Psoas muscle (tissue), 8 donors: ENCODE results near the gene LCNL1. TPM values are rescaled to one million over a fixed set of nuclear protein-coding genes. Genes with fewer than 3 reads are reported as not detected.

Experiments used
- ATAC-seq, 4 donors: fragments of 200-7000 bp; cut with Tn5 transposase; one replicate each; pipeline ENCODE4 v1.9.1; 2020; ENCODE audit warnings: moderate library complexity in 3 of 4, mild to moderate bottlenecking in 2 of 4
- DNase-seq, 2 donors: peaks; one replicate each; pipeline ENCODE4 v3.0.0-alpha.2; 2020
- H3K27ac ChIP-seq: fragments of 200-600 bp; one replicate; pipeline ENCODE4 v1.8.0; 2022
- H3K27me3 ChIP-seq, 3 donors: fragments of 200-600 bp in 1 of 3; one replicate each; pipeline versions ENCODE4 v1.6.1 to v1.8.0; 2013 to 2022; ENCODE audit warnings: low read length in 2 of 3, mild to moderate bottlenecking in 2 of 3, moderate library complexity in 1 of 3; ENCODE audit not compliant: insufficient read depth in 3 of 3
- H3K36me3 ChIP-seq, 2 donors: fragments of 200-600 bp in 1 of 2; one replicate each; pipeline versions ENCODE4 v1.6.1 to v1.8.0; 2013 to 2022; ENCODE audit warnings: low read depth in 1 of 2, mild to moderate bottlenecking in 1 of 2, moderate library complexity in 1 of 2; ENCODE audit not compliant: insufficient read depth in 1 of 2
- H3K4me1 ChIP-seq: fragments of 200-600 bp; one replicate; pipeline ENCODE4 v1.8.0; 2022
- H3K4me3 ChIP-seq: fragments of 200-600 bp; one replicate; pipeline ENCODE4 v1.8.0; 2022; ENCODE audit warnings: mild to moderate bottlenecking
- H3K9me3 ChIP-seq: fragments of 200-600 bp; one replicate; pipeline ENCODE4 v1.8.0; 2022
- WGBS, 3 donors: extraction: QIAGEN DNeasy Blood & Tissue Kit; methylation state at CpG; one replicate each; pipeline versions ENCODE4 v1.1.6 to v1.1.7; 2013; 5-methylcytosine and 5-hydroxymethylcytosine counted together
- intact Hi-C, 2 donors: fragments of 100-400 bp; cut with DNase I; formaldehyde crosslinking; loops; one replicate each; pipeline versions ENCODE4 v1.11.0 to v1.14.2; 2022
- polyA plus RNA-seq, 3 donors: library from polyadenylated mRNA; stranded (reverse); fragments of 200-250 nt; gene quantifications; one replicate each; pipeline ENCODE4 v1.2.3, GENCODE V29; 2013
- total RNA-seq, 4 donors: library from RNA; stranded (reverse); fragmentation: NEBNext Ultra II Directional in 2 of 4; extraction: Animal tissue kit (Norgen Biotek cat#: 25700) in 2 of 4; gene quantifications; one replicate each; pipeline versions ENCODE4 v1.2.1 to v1.2.4, GENCODE V29; 2021 to 2023
- TF ChIP-seq, protein P1 (sequence below): fragments of 200-600 bp; IDR thresholded peaks from one replicate; pipeline ENCODE4 v1.8.0; 2022; ENCODE audit warnings: antibody characterized with exemption
- donor health status: healthy with polysubstance abuse.
- donor health status: DM: no; HTN: no; CAD: no; lungs with moderate emphysema.
- donor health status: Bipolar disorder and iron deficiency.
- donor health status: healthy.
- donor health status: DM: yes; HTN: yes; CAD: no.
- donor health status: DM: no; HTN: no; CAD: no.
- donor health status: DM: no; HTN: no; CAD: no.
- donor health status: DM: yes; HTN: yes; CAD: no.

Gene LCNL1
- total and polyA plus RNA-seq, 7 donors, result 0.04 to 0.79 (median 0.14) TPM

DNA sequence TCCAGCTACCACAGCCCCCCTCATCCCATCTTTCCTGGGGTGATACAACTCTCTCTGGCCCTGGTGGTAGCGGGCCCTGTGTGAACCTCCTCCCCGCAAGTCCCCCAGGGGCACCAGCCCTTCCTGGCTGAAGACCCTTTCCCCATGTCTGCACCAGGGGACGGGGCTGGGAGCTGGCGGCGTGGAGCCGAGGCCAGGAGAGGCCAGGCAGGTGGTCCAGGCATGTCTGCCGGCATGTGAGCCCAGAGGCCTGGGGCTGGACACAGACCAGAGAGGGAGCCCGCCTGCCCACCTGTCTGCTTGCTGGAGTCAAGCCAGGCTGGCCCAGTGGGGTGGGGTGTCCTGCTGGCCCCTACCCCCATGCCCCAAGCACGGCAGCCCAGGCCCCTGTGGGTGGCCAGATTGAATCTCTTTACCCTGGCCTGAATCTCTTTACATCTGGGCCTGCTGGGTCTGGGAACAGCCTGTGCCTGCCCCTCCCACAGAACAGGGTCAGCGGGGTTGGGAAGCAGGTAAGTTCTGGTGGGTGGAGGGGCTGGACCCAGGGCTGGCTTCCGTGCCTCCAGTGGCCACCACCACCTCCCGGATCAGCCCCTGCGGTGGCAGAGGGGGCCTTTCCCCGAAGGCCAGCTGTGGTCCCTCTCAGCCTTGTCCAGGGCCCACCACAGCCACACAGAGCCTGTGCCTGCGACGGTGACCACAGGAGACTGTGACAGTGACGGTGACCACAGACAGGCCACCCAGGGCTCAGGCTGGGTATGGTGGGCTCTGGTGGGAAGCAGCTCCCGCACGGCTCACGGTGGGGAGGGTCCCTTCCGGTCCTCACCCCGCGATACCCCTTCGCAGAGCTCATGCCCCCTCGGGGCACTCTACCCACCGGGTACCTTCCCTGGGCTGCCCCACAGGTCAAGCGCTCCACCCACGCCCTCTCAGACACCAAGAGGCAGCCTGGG, 23.6 kb upstream of the LCNL1 start:
- WGBS, 3 donors, result 84 to 89% (median 84%) methylated on average over 28 of the region's 28 CpGs
- H3K4me3 ChIP-seq, result no peak overlapping the region
- H3K27me3 ChIP-seq, result peaks cover 0 to 5% (median 0%) of the 10 kb centered on the region in 3 donors
- no peaks in the 10 kb centered on the region for H3K36me3 ChIP-seq
- no peak for ATAC-seq
- no peaks in the 10 kb centered on the region for H3K4me1 ChIP-seq
- no peak overlapping the region for H3K27ac ChIP-seq
- DNase-seq, result no peak
- H3K9me3 ChIP-seq, result no peaks in the 10 kb centered on the region
- intact Hi-C loops, result no loop called here
- TF ChIP-seq, protein P1, sequence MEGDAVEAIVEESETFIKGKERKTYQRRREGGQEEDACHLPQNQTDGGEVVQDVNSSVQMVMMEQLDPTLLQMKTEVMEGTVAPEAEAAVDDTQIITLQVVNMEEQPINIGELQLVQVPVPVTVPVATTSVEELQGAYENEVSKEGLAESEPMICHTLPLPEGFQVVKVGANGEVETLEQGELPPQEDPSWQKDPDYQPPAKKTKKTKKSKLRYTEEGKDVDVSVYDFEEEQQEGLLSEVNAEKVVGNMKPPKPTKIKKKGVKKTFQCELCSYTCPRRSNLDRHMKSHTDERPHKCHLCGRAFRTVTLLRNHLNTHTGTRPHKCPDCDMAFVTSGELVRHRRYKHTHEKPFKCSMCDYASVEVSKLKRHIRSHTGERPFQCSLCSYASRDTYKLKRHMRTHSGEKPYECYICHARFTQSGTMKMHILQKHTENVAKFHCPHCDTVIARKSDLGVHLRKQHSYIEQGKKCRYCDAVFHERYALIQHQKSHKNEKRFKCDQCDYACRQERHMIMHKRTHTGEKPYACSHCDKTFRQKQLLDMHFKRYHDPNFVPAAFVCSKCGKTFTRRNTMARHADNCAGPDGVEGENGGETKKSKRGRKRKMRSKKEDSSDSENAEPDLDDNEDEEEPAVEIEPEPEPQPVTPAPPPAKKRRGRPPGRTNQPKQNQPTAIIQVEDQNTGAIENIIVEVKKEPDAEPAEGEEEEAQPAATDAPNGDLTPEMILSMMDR, result no peak

DNA sequence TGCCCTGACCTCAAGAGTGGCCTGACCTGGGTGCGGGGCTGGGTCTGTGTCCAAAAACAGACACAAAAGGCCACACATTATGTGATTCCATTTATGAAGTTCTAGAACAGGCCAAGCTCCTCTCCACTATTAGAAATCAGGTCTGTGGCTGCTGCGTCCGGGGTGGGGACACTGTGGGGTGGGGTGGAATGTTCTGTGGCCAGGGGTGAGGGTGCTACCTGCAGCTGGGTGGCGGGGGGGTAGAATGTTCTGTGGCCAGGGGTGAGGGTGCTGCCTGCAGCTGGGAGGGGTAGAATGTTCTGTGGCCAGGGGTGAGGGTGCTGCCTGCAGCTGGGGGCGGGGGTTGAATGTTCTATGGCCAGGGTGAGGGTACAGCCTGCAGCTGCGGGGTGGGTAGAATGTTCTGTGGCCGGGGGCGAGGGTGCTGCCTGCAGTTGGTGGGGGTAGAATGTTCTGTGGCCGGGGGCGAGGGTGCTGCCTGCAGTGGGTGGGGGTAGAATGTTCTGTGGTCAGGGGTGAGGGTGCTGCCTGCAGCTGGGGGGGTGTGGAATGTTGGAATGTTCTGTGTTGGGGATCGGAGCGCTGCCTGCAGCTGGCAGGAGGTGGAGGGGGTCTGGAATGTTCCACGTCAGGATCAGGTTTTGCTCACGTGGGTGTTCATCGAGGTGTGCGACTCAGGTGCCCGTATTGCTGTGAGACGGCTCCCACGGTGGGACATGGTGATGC, 22.4 kb upstream of the LCNL1 start:
- no peaks in the 10 kb centered on the region for H3K4me1 ChIP-seq
- no peak overlapping the region for H3K27ac ChIP-seq
- no peaks in the 10 kb centered on the region for H3K9me3 ChIP-seq
- 76 to 84% (median 80%) methylated on average over 19 of the region's 19 CpGs for WGBS, 3 donors
- TF ChIP-seq, protein P1, result no peak
- ATAC-seq (no peak), DNase-seq (no peak)
- no peaks in the 10 kb centered on the region for H3K36me3 ChIP-seq
- intact Hi-C loops, result no loop called here
- peaks cover 0 to 5% (median 0%) of the 10 kb centered on the region in 3 donors for H3K27me3 ChIP-seq
- no peak overlapping the region for H3K4me3 ChIP-seq

DNA sequence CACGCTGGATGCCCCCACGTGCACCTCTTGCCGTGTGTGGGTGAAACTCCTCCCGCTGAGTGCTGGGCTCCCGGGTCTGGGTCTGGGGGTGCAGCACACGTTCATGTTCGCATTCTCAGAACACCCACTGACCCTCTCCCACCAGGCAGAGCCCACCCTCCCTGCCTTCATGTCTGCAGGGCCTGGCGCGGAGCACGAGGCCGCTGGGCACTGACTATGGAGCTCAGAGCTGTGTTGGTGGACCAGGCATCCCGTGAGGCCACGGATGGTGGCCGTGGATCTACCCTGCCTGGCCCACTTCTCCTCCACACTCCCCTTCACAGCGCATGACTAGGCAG, 21.9 kb upstream of the LCNL1 start:
- TF ChIP-seq, protein P1, result no peak
- intact Hi-C loops, result no loop called here
- DNase-seq (no peak), ATAC-seq (peak in 1 of 4 donors; percentile 9)
- no peak overlapping the region for H3K27ac ChIP-seq
- no peaks in the 10 kb centered on the region for H3K4me1 ChIP-seq
- no peaks in the 10 kb centered on the region for H3K36me3 ChIP-seq
- WGBS, 3 donors, result 72 to 85% (median 73%) methylated on average over 13 to 15 of the region's 15 CpGs
- H3K9me3 ChIP-seq, result no peaks in the 10 kb centered on the region
- peaks cover 0 to 5% (median 2%) of the 10 kb centered on the region in 3 donors for H3K27me3 ChIP-seq
- H3K4me3 ChIP-seq, result no peak overlapping the region

DNA sequence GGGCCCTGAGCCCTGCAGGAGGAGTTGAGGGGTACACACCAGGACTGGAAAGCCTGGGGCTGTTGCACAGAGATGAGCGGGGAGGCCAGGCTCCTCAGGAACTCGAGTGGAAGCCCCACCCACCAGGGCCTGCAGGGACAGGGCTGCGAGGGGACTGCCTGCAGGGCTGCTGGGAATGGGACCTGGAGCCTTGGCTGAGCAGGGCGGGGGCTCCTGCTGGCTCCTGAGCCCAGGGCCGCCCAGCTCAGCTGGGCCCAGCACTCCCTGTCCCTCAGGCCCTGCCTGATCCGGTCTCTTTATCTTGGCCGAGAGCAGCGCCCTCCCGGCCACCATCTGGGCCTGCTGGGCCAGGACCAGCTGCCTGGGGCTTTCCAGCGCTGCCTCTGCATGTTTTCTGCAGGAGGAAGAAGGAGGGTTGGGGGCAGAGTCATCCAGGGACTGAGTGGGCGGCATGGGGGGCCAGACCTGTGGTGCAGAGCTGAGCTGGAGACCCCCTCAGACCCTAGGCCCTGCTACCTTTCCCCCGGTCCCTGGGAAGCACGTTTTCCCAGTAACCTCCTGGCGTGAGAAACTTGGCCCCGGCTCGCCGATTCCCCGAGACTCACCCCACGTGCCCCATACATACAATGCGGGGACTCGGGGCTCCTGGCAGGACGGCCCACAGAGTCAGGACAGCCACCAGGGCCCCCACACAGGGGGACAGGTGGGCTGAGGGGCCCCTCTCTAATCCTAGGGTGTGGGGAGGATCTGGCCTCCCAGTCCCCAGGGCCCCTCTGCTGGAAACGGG, 21.3 kb upstream of the LCNL1 start:
- peaks cover 0 to 5% (median 4%) of the 10 kb centered on the region in 3 donors for H3K27me3 ChIP-seq
- DNase-seq (no peak), ATAC-seq (peak in 3 of 4 donors; percentile 40 to 56 (median 46))
- no peak overlapping the region for H3K4me3 ChIP-seq
- no peaks in the 10 kb centered on the region for H3K36me3 ChIP-seq
- H3K4me1 ChIP-seq, result no peaks in the 10 kb centered on the region
- 42 to 60% (median 52%) methylated on average over 20 to 23 of the region's 23 CpGs for WGBS, 3 donors
- intact Hi-C loops, result no loop called here
- TF ChIP-seq, protein P1, result no peak
- no peaks in the 10 kb centered on the region for H3K9me3 ChIP-seq
- no peak overlapping the region for H3K27ac ChIP-seq
